HepG2 (cell line): ENCODE results near the gene SMURF2.

Experiments
- DPF2 ChIP-seq: sonication (generic); formaldehyde crosslinking; IDR thresholded peaks from 2 replicates; pipeline ENCODE4 v1.4.0; 2020; ENCODE audit warnings: mild to moderate bottlenecking, low read depth, missing genetic modification reagents, borderline replicate concordance
- MAZ ChIP-seq, 2 experiments: sonication (generic) in 1 of 2; formaldehyde crosslinking in 1 of 2; IDR thresholded peaks; 2 replicates each; pipeline versions ENCODE4 v1.5.0 to v1.6.1; 2012 to 2020; ENCODE audit warnings: low read depth in 2 of 2, mild to moderate bottlenecking in 2 of 2, borderline replicate concordance in 1 of 2, improper control_type of control experiment in 1 of 2, low read length in 1 of 2, missing genetic modification reagents in 1 of 2, moderate library complexity in 1 of 2
- REST ChIP-seq, 2 experiments: IDR thresholded peaks; 2 replicates each; pipeline ENCODE4 v1.6.1; 2011 to 2012; ENCODE audit warnings: low read length in 2 of 2, borderline replicate concordance in 1 of 2, low read depth in 1 of 2, mild to moderate bottlenecking in 1 of 2, moderate library complexity in 1 of 2
- ZNF446 ChIP-seq: sonication (generic); formaldehyde crosslinking; IDR thresholded peaks from 2 replicates; pipeline ENCODE4 v1.5.0; 2020; ENCODE audit warnings: mild to moderate bottlenecking, missing genetic modification reagents
- ZNF740 ChIP-seq: sonication (generic); formaldehyde crosslinking; IDR thresholded peaks from 2 replicates; pipeline ENCODE4 v1.4.0; 2020; ENCODE audit warnings: missing genetic modification reagents

GRCh38 chr17:64575431-64575830 lies 86.7 kb downstream of the SMURF2 start:
- TF ChIP-seq REST (IDR thresholded peaks at IDR 0.05; ENCODE audit: borderline replicate concordance in 1 of 2, low read depth in 1 of 2, low read length in 2 of 2) (no peak), DPF2 (no peak), MAZ (IDR thresholded peaks at IDR 0.05; ENCODE audit: borderline replicate concordance, low read depth, low read length) (no peak), MAZ (CRISPR knock-in tag; IDR thresholded peaks at IDR 0.05; ENCODE audit: low read depth) (no peak), ZNF446 (CRISPR knock-in tag) (no peak), ZNF740 (CRISPR knock-in tag) (no peak)
